ENCODE data around the gene MARS2. TPM values are rescaled to one million over a fixed set of nuclear protein-coding genes. Genes with fewer than 3 reads are reported as not detected.

The MARS2 gene
- 11.9 and 14.0 TPM in 2 replicates for total RNA-seq

DNA sequence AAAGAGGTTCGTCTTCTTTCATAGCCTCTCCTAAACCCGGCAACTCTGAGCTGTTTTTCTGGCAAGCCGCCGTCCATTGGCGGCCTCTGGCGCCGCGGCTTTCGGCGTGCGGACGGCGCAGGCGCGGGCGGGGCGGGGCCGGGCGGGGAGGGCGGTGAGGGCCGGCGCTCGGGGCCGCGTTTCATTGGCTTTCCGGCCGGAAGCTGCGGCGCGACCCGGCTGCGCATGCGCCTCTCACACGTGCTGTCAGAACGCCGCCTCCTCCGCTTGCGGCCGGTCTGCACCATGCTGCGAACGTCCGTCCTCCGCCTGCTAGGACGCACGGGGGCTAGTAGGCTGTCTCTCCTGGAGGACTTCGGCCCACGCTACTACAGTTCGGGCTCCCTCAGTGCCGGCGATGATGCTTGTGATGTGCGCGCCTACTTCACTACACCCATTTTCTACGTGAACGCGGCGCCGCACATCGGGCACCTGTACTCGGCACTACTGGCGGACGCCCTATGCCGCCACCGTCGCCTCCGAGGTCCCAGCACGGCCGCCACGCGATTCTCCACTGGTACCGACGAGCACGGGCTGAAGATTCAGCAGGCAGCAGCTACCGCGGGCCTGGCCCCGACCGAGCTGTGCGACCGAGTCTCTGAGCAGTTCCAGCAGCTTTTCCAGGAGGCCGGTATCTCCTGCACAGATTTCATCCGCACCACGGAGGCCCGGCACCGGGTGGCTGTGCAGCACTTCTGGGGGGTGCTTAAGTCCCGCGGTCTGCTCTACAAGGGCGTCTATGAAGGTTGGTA, at the start of gene MARS2:
Gene MARS2 (plus strand): TSS at position 249 of the 791 bp plus-strand sequence. CDS start 37 bp downstream, at position 286.
- TF ChIP-seq, protein P1, sequence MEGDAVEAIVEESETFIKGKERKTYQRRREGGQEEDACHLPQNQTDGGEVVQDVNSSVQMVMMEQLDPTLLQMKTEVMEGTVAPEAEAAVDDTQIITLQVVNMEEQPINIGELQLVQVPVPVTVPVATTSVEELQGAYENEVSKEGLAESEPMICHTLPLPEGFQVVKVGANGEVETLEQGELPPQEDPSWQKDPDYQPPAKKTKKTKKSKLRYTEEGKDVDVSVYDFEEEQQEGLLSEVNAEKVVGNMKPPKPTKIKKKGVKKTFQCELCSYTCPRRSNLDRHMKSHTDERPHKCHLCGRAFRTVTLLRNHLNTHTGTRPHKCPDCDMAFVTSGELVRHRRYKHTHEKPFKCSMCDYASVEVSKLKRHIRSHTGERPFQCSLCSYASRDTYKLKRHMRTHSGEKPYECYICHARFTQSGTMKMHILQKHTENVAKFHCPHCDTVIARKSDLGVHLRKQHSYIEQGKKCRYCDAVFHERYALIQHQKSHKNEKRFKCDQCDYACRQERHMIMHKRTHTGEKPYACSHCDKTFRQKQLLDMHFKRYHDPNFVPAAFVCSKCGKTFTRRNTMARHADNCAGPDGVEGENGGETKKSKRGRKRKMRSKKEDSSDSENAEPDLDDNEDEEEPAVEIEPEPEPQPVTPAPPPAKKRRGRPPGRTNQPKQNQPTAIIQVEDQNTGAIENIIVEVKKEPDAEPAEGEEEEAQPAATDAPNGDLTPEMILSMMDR (IDR thresholded peaks at IDR 0.05; ENCODE audit: insufficient read depth, low read length, poor library complexity, severe bottlenecking) = no peak
- H3K27me3 ChIP-seq (ENCODE audit: control insufficient read depth, insufficient read depth, low read length) = no peaks in the 10 kb centered on the region
- H3K4me3 ChIP-seq (ENCODE audit: low read depth, low read length) = peak within 1 kb of the TSS; percentile 68
- peaks cover 1% of the 10 kb centered on the region for H3K36me3 ChIP-seq (ENCODE audit: control insufficient read depth, insufficient read depth, low read length)
- peak; percentile 49 for DNase-seq (ENCODE audit: low read depth)

DNA sequence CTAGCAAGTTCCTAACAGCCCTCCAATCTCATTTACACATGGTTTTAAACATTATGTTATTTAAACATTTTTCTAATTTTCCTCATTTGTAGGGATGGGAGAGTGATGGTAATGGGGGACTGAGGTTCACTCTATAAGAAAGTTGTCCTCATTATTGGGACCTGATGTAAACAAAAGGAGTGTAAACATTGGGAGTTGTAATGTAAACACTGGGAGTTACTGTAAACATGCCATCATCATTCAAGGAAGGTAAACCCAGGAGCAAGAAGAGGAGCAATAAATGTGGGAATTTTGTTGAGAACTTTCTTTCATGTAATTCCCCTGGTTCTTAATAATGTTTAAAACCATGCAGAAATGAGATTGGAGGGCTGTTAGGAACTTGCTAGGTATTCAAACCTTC, 47.6 kb upstream of the MARS2 start:
- TF ChIP-seq, protein P1 (IDR thresholded peaks at IDR 0.05; ENCODE audit: insufficient read depth, low read length, poor library complexity, severe bottlenecking) = no peak
- H3K4me3 ChIP-seq (ENCODE audit: low read depth, low read length) = no peak overlapping the region
- DNase-seq (ENCODE audit: low read depth) = no peak
- H3K36me3 ChIP-seq (ENCODE audit: control insufficient read depth, insufficient read depth, low read length) = no peaks in the 10 kb centered on the region
- H3K27me3 ChIP-seq (ENCODE audit: control insufficient read depth, insufficient read depth, low read length) = no peaks in the 10 kb centered on the region

DNA sequence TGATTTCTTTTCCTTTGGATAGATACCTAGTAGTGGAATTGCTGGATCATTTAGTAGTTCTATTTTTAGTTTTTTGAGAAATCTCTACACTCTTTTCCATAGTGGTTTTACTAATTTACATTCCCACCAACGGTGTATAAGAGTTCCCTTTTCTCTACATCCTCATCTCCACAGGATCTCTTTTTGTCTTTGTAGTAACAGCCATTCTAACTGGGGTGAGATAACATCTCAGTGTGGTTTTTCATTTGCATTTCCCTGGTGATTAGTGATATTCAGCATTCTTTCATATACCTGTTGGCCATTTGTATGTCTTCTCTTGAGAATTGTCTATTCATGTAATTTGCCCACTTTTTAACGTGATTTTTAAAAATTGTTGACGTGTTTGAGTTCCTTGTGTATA, 43.5 kb upstream of the MARS2 start:
- TF ChIP-seq, protein P1 (IDR thresholded peaks at IDR 0.05; ENCODE audit: insufficient read depth, low read length, poor library complexity, severe bottlenecking) = no peak
- H3K27me3 ChIP-seq (ENCODE audit: control insufficient read depth, insufficient read depth, low read length) = no peaks in the 10 kb centered on the region
- H3K36me3 ChIP-seq (ENCODE audit: control insufficient read depth, insufficient read depth, low read length) = no peaks in the 10 kb centered on the region
- DNase-seq (ENCODE audit: low read depth) = no peak
- no peak overlapping the region for H3K4me3 ChIP-seq (ENCODE audit: low read depth, low read length)

DNA sequence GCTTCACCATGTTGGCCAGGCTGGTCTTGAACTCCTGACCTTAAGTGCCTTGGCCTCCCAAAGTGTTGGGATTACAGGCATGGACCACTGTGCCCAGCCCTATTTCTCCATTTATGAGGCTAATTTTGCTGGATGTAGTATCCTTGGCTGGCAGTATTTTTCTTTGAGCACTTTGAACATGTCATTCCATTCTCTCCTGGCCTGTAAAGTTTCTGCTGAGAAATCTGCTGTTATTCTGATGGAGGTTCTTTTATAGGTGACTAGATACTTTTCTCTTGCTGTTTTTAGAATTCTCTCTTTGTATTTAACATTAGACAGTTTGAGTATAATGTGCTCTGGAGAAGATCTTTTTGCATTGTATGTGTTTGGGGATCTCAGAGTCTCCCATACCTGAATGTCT, 38.9 kb upstream of the MARS2 start:
- TF ChIP-seq, protein P1 (IDR thresholded peaks at IDR 0.05; ENCODE audit: insufficient read depth, low read length, poor library complexity, severe bottlenecking) = no peak
- DNase-seq (ENCODE audit: low read depth) = no peak
- H3K36me3 ChIP-seq (ENCODE audit: control insufficient read depth, insufficient read depth, low read length) = no peaks in the 10 kb centered on the region
- no peaks in the 10 kb centered on the region for H3K27me3 ChIP-seq (ENCODE audit: control insufficient read depth, insufficient read depth, low read length)
- no peak overlapping the region for H3K4me3 ChIP-seq (ENCODE audit: low read depth, low read length)

DNA sequence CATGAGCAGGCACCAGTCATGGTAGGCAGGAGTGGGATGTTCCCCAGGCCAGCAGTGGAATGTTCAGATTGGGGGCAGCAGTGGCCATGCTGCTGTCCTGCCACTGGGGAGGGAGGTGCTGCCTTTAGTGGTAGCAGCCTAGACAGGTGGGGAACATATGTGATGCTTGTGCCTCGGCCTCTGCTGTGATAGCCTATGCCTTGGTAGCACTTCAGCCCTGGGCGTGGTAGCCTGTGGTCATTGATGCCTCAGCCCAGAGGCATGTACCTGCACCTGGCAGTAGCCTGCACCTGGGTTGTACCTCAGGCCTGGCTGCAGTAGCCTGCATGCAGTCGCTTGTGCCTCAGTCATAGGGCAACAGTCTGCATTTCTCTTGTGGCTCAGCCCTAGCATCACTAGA, 36.9 kb upstream of the MARS2 start:
- DNase-seq (ENCODE audit: low read depth) = no peak
- Histone ChIP-seq H3K36me3 (ENCODE audit: control insufficient read depth, insufficient read depth, low read length) (no peaks in the 10 kb centered on the region), H3K27me3 (ENCODE audit: control insufficient read depth, insufficient read depth, low read length) (no peaks in the 10 kb centered on the region), H3K4me3 (ENCODE audit: low read depth, low read length) (no peak overlapping the region)
- TF ChIP-seq, protein P1 (IDR thresholded peaks at IDR 0.05; ENCODE audit: insufficient read depth, low read length, poor library complexity, severe bottlenecking) = no peak

DNA sequence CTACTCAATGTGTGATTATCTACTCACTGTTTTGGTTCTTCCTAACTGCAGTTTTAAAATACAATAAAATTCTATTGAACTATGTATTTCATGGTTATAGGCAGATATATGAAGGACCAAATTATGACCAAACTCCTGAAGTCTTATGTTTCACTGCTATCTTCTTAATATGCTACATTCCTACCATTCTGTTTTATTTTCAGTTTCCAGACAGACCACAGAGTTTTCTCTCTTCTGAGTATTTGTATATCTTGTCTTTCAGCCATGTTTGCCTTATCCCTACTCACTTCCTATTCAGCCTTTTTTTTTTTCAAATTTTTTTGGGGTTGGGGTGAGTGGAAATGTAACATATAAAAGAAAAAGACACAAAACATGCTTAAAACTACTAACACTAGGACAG, 36.1 kb upstream of the MARS2 start:
- no peaks in the 10 kb centered on the region for H3K36me3 ChIP-seq (ENCODE audit: control insufficient read depth, insufficient read depth, low read length)
- no peak overlapping the region for H3K4me3 ChIP-seq (ENCODE audit: low read depth, low read length)
- no peak for DNase-seq (ENCODE audit: low read depth)
- TF ChIP-seq, protein P1 (IDR thresholded peaks at IDR 0.05; ENCODE audit: insufficient read depth, low read length, poor library complexity, severe bottlenecking) = no peak
- no peaks in the 10 kb centered on the region for H3K27me3 ChIP-seq (ENCODE audit: control insufficient read depth, insufficient read depth, low read length)
